Measurements from ENCODE around the gene CENPM.

Gene CENPM

DNA sequence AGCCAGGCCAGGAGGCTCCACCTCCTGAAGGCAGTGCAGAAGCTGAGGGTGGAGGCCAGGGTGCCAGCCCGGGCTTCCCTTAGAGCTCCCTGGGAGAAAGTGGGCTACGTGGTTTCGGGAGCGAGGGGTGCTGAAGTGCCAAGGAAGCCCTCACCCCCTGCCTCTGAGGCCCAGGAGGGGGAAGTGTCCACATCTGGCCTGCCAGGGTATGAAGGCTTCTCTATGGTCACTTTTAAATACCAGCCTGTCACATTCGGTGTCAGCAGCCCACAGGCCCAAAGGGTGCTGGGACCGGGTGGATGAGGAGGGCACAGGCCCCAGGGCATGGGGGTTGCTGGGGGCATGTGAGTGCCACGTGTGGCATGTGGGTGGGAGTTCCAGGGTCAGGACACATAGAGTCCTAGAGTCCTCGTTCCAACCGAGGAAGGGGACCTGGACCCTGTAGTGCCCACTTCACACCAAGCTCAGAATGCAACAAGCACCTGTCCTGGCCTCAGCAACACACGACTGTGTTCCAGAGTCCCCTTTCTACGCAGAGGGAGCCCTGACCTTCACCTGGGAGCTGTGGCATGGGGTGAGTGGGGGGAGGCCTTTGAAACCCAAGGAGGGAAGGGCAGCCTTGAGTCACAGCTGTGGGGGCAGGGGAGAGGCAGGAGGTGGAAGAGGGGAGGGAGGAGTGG is 33.8 kb downstream of the CENPM start:
- no peak for DNase-seq (ENCODE audit: low spot score)

DNA sequence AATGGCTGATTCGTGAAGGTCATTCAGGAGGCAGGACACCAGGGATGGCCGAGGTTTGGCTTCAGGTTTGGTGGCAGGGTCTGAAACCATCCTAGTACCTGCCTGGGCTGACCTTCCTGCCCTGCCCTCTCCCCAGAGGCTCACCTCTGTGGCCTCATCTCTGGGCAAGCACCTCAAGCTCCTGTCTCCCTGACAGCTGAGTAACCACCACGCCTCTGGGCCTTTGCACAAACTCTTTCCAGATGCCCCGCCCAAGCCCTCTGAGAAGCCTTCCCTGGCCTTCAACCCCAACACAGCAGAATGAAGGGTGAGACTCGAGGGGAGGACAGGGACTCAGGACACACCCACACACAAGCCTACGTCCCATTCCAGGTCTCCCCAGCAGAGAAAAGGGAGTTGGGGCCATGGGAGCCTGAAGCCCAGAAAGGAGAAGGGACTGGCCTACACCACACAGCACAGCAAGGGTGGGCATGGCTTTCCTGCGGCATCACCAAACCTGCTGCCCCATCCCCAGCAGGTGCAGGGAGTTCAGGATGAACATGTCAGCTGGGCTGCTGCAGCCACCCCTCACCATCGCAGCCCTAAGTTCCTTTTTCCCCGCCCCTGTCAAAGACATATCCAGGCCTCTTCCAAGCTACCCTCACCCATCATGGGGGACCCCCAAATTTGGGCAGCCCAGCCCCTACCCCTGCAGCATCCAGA is 34.5 kb downstream of the CENPM start:
- no peak for DNase-seq (ENCODE audit: low spot score)

DNA sequence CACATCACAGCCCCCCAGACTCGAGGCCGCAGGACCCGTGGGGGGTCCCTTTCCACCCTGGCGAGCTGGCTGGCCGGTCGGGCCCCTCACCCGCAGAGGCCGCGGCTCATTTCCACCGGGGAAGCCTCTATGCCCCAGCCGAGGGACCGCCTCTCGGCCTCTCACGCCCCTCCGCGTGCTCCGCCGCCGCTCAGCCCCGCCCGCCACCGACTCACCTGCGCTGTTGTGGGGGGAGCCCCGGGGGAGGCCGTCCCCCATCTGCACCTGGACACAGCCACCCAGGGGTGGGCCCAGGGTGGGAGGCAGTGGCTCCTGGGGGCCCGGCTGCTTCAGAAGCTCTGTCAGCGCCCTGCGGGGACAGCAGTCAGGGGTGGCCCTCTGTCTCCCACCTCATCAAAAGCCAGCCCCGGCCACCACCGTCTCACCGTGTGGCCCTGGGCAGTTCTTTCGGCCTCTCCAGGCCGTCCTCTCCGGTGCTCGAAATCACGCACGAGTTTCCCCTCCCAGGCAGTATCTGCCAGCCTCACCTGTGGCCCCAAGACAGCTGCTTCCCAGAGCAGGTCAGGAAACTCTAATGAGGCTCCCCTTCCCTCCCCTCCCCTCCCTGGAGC is 35.8 kb downstream of the CENPM start:
- DNase-seq (ENCODE audit: low spot score), result no peak

DNA sequence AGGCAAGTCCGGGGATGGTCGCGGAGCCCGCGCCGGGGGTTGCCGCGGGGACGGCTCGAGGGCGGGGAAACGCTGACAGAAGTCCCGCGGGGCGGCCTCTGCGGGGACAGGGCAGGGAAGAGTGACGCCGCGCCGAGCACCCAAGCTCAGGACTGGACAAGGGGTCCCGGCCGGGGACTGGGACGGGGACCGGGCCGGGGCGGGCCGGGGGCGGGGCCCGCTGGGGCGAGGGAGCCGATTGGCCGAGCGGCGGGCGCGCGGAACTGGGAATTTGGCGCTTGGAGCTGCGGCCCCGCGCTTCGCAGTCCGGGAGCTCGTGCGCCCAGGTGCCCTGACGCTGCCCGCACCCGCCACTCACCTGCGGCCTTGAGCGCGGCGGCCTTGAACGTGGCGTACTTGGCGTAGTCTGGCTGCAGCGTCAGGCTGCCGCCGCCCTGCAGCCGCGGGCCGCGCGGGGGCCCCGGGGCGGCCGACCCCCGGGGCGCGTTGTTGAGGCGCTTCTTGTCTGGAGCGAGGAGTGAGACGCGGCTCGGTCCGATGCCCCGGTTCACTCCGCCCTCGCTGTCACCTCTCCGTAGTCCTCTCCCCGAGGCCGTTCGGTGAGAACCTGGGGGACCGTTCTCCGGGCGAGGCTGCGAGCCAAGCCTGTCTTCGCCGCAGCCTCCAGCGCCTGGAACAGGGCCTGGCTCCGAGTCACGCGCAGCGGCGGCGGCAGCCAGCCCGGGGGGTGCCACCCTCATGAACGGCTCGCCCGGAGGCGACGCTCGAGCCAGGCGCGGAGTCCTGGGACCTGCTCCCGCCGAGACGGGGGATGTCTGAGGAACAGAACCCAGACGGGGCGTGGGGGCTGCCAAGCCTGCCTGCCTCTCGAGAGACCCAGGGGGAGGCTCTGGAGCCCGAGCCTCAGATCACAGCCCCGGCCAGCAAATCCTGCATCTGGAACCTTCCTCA is 36.6 kb downstream of the CENPM start:
- no peak for DNase-seq (ENCODE audit: low spot score)

DNA sequence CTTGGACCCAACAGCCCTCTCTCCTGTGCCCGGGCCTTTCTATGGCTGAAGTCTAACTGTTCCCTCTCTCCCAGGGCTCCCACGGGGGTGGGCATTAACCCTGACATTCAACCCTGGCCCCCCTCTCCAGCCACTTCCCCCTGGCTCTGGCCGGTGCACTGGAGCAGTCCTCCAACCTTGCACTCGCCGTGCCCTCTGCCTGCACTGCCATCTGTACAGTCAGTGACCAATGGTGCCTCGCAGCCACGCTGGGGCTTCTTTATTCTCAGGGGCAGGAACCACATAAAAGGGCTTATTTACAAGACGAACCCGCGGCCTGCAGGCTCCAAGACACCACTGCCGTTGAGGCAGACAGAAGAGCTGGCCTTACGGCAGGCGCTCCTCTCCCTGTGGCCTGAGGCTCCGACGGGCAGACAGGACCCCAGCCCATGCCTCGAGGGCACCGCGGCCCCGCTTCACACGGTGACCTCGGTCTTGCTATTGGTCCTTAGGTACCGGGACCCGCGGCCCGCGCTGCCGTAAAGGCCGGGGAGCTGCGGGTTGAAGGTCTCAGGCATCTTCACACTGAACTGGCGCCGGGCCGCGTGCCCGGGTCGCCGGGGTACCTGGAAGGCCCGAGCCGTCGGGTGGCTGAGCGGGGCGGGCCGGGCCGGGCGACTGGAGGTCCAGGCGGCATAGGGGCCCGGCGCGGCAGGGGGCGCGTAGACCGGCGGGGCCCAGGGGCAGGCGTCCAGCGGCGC is 37.5 kb downstream of the CENPM start:
- DNase-seq (ENCODE audit: low spot score), result no peak

DNA sequence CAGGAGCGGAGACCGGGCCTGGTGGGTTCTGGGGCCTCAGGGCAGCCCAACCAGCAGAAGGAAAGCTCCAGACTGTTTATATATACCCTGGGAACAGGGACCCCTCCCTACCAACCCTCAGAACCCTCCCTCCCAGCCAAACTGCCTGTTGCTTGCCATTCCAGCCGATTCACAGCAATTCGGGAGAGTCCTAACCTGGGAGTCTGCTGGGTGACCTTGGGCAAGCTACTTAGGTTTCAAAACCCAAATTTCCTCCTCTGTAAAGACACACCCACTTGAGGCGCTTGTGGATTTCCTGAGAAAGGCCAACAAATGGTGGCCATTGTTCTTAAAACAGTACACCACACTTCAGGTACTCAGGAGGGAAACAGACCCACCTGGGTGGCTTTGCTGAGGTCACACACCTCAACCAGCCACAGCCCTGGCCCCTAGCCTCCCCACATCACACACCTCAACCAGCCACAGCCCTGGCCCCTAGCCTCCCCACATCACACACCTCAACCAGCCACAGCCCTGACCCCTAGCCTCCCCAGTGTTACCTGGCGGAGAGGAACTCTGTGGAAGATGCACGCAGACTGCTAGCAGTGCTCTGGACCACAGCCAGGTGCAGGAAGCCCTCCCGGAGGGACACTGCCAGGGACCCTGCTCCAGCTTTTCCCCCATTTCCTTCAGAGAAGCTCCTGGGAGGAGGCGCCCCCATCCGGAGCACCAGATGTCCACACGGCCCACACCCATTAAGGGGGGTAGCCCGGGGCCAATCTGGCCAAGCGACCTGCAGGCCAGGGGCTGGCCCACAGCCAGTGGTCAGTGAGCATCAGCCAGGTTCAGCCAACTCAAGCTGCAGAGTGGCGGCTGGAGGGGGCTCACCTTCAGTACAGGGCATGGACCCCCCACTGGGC is 38.3 kb downstream of the CENPM start:
- no peak for DNase-seq (ENCODE audit: low spot score)

DNA sequence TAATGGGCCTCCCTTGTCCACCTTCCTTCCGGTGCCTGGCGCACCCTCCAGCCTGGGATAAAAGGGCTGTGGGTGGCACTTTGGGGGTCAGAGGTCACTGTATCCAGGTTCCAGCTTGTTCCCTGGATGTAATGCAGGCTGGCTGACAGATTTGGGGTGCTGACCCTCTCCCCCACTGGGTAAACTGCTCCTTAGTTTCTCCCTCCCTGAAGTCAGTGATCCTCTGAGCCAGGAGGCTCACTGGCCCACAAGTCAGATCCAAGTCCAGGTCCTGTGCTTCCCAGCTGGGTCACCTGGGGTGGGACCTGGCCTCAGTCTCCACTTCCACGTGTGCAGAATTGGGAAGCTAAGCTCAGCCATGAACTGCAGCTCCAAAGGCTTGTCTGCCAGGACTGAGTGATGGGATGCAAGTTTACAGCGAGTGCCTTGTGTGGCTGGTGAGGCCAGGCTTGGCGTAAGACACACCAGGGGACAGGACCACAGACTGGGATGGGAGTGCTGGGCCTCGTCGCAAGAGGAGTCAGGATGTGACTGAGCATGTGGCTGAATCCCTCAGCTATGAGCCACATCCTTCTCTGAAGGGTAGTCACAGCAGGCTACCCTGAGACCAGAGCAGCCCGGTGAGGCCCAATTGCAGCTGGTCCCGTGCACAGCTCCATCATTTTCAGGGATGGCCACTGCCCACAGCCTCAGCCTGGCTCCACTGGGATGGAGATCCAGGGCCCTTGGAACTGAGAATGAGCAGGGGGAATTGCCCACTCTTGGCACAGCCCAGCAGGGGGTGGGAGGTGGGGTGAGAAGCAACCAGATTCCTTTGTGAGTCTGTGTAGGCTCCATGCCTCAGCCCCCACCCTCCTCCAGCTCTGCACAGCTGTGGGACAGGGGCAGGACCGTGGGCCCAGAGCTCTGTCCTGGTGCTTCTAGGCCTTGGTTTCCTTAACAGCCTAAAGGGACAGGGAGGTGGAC is 39.2 kb downstream of the CENPM start:
- DNase-seq (ENCODE audit: low spot score), result no peak

DNA sequence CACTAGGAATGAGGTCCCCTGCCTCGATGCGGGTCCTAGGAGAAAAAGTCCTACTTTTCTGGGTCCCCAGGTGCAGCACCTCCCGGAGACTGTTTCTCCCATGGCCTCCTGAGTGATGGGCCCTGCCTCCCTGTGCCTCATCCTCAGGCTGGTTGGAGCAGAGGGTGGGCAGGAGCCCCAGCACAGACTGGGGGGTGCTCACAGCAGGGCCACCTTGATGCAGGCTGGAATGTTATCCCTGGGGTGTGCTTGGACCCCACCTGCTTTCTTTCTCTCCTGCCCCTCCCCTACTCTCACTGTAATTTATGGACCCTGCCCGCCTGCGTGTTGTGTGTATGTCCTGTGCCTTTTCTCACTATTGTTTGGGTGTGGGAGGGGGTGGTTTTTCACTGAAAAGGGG is 40.1 kb downstream of the CENPM start:
- no peak for DNase-seq (ENCODE audit: low spot score)

DNA sequence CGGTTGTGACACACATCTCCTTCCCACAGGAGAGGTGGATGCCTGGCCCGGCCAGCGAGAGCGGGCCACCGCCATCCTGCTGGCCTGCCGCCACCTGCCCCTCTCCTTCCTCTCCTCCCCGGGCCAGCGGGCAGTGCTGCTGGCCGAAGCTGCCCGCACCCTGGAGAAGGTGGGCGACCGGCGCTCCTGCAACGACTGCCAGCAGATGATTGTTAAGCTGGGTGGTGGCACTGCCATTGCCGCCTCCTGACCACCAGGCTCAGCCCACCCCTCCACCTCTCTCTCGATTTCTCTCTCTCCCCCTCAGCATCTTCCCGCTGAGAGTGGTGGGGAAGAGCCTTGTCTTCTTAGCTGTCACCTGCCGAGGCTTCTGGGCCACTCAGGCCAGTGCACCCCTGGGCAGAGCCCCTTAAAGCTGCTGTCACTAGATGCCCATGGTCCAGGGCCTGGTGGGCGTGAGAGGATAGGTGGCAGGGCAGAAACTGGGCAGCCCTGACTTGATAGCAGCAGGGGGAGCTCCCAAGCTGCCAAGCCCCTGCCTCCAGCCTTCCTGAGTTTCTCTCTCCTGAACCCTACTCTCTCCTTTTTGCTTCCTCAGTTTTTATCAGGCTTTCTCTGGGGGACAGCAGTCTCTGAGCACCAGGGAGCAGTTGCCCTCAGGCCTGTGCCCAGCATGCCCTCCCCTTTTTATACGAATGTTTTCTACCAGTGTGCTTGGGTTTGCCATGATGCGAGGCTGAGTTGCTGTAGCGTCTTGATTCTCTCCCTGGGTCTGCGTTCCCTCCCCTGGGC is 41.3 kb downstream of the CENPM start:
- DNase-seq (ENCODE audit: low spot score), result no peak

DNA sequence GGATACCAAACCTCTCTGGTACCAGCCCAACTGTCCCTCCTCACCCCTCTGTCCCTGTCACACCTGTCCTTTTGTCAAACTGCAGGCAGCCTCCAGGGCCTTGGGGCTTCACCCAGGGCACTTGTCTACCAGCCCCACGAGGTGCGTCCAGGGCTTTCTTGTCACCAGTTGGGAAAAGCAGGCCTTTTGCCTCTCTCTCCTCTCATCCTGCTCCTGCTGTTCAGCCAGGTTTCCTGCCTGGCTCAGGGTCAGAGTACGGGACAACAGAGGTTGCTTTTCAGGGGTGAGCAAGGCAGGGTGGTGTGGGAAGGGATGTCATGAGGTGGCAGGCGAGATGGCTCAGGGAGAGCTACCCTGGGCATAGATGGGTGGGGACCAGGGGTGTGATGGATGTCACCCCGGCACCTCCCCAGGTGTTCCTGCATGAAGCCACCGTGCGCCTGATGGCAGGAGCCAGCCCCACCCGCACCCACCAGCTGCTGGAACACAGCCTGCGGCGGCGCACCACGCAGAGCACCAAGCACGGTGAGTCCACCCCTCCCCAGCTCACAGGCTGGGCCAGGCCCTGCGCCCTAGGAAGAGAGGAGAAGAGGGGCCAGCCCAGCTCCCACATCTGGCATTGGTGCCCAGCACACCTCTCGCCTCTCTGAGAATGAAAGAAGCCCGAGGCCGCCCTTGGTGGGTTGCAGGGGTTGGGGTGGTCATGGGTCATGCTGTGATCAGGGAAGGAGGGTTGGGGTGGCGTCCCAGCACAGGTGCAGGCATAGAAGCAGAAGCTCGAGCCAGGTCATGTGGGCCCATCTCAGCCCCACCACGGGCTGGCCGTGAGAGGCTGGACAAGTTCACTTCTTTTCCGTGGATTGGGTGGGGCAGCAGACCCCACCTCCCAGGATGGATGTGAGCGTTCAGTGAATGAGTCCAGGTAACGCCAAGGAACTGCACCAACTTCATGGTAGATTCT is 42.2 kb downstream of the CENPM start:
- DNase-seq (ENCODE audit: low spot score), result no peak

DNA sequence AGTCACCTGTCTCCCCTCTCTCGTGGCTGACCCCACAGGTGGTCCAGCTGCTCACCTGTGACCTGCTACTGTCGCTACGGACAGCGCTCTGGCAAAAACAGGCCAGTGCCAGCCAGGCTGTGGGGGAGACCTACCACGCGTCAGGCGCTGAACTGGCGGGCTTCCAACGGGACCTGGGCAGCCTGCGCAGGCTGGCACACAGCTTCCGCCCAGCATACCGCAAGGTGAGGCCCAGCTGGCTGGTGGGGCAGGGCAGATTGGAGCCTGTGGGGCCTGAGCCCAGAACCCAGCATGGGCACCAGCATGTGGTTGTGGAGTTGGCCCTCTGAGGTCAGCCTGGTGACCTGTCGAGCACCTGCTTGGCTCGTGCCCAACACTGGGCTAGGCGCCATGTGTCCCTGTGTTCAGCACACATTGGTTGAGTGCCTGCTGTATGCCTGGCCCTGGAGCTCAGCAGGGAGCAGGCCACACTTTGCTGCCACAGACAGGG is 44.0 kb downstream of the CENPM start:
- DNase-seq (ENCODE audit: low spot score), result no peak

DNA sequence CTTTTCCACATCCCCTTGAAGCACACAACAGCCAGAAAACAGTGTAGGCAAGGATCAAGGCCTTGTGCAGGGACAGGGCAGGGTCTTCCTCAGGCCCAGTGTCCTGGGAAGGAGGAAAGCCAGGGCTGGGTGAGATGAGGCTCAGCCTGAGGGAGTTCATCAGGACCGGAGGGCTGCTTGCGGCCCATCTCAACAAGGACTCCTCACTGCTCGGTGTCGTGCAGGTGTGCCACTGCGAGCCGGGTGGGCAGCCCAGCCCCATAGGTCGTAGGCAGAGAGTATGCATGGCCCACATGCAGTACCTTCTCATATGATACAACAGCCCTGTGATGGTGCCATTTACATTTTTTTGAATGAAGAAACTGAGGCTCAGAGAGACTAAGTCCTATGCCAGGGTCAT is 44.9 kb downstream of the CENPM start:
- no peak for DNase-seq (ENCODE audit: low spot score)

DNA sequence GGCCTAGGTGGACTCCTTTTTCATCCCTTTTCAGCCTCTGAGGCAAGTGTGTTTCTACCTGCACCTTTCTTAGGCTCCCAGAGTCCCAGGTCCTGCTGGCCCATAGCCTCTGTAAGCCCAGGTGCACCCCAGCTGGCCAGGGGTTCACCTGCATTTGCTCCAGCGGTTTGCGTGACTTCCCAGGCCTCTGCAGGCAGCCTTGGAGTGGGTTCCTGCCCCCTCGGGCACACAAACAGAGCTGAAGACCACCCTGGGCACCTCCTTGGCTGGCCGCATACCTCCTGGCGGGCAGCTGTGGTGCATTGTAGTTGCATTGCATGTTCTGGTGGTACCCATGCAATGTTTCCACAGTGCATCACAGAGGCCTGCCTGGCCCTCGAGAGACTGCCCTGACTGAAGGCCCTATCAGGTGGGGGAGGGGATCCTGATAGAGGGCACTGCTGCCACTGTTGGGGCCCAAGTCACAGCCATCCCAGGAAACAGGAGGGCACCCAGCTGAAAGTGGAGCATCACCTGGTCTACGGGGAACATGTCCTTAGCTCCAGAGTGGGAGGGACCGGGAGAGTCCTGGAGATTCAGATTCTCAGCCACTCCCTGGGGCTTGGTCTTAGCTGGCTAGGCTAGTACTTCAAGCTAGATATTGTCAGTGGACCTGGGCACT is 46.2 kb downstream of the CENPM start:
- no peak for DNase-seq (ENCODE audit: low spot score)

DNA sequence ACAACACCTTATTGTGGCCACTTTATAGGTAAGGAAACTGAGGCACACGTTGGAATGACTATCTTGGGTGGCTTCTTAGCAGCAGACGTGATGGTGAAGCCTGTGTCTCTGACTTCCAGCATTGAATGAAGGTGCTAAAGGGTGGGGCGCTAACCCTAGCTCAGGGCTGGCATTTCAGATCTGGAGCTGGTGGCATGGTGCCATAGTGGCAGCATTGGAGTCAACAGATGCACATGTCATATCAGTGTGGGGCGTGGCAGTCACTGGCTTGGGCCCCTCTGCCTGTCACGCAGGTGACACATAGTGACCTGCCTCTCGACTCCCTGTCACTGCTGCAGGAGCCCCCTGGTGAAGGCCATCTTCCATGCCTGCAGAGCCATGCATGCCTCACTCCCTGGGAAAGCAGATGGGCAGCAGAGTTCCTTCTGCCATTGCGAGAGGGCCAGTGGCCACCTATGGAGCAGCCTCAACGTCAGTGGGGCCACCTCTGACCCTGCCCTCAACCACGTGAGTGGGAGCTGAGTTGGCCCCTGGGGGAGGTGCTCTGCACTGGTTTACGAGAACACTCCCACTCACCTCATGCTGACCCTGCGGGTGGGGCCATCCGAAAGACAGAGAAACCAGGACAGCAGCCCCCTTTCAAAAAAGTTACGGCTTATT is 46.8 kb downstream of the CENPM start:
- no peak for DNase-seq (ENCODE audit: low spot score)

DNA sequence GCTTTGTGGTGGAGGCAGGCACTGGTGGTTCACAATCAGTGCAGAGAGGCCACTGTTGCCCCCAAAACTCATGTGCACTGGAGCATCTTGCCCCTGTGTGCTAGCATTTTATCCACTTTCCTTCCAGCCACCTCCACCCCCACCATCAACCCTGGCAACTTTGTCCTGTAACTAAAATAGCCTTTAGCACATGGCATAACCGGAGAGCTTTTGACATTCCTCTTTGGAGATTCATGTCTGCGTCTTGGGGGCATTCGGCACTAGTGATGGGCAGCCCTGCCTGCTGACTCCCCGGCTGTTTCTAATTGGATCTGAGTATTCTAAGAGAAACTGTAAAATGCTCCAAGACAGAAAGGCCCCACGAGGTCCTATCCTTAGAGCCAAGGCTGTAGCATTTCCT is 47.8 kb downstream of the CENPM start:
- no peak for DNase-seq (ENCODE audit: low spot score)

DNA sequence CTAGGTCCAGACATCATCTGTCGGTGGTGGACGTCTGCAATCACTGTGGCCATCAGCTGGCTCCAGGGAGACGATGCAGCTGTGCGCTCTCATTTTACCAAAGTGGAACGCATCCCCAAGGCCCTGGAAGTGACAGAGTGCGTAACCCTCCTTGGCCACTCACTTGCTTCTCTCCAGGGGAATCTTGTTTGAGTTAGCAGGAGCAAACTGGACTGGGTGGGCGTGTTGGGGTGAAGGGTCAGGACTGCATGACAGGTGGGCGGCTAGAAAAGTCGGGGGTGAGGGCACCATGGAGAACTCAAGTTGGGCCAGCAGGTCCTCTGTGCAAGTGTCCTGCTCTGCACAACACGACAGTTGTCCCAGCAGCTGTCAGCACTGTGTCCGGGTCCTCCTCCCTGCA is 48.3 kb downstream of the CENPM start:
- no peak for DNase-seq (ENCODE audit: low spot score)
